ENCODE data around the gene HIC1.
A peak's percentile ranks its signal among the peaks of the same experiment; 100 is the strongest.

HIC1 gene, protein sequence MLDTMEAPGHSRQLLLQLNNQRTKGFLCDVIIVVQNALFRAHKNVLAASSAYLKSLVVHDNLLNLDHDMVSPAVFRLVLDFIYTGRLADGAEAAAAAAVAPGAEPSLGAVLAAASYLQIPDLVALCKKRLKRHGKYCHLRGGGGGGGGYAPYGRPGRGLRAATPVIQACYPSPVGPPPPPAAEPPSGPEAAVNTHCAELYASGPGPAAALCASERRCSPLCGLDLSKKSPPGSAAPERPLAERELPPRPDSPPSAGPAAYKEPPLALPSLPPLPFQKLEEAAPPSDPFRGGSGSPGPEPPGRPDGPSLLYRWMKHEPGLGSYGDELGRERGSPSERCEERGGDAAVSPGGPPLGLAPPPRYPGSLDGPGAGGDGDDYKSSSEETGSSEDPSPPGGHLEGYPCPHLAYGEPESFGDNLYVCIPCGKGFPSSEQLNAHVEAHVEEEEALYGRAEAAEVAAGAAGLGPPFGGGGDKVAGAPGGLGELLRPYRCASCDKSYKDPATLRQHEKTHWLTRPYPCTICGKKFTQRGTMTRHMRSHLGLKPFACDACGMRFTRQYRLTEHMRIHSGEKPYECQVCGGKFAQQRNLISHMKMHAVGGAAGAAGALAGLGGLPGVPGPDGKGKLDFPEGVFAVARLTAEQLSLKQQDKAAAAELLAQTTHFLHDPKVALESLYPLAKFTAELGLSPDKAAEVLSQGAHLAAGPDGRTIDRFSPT

DNA sequence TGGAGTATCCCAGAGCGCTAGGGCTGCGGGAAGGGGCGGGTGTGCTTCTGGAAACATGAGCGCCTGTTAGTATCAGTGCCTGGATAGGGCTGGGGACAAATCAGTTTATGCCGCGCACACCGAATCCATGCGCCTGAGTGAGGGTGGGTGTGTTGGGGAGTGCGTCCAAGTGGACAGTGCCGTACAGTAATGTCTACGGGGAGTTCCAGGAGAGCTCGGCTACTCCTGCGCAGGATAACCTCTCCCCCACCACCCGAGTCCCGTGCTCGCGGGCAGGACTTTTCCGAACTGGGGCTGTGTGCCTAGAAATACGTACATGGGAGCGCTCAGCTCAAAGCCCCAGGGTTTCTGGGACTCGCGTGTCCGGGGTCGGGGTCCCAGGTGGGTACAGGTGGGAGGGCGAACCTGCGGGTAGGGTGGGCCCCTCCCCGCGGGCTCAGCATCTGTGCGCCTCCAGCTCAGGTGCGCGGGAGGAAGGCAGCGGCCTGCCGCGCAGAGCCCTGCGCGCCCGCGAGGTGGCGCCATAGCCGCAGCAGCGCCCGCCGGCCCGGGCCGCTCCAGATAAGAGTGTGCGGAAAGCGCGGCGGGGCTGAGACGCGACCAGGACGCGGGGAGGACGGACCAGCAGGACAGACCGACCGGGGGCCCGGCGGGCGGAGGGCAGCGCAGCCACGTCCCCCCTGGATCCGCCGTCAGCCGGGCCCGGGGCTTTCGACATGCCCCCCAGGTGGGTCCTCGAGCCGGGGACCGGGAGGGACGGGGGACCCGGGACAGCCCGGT is at the start of gene HIC1:
HIC1 (plus strand) TSS at position 592 of the 780 bp plus-strand sequence. CDS start 1,588 bp downstream, outside the sequence.
- ATAC-seq = peak; percentile 84
- TF ChIP-seq ZFP3 (CRISPR knock-in tag; IDR thresholded peaks at IDR 0.05) (0 out of 2 replicates have a peak, but pooled peaks have one; percentile 33), ZNF70 (CRISPR knock-in tag; IDR thresholded peaks at IDR 0.05) (no peak)
- TF ChIP-seq, protein P1, sequence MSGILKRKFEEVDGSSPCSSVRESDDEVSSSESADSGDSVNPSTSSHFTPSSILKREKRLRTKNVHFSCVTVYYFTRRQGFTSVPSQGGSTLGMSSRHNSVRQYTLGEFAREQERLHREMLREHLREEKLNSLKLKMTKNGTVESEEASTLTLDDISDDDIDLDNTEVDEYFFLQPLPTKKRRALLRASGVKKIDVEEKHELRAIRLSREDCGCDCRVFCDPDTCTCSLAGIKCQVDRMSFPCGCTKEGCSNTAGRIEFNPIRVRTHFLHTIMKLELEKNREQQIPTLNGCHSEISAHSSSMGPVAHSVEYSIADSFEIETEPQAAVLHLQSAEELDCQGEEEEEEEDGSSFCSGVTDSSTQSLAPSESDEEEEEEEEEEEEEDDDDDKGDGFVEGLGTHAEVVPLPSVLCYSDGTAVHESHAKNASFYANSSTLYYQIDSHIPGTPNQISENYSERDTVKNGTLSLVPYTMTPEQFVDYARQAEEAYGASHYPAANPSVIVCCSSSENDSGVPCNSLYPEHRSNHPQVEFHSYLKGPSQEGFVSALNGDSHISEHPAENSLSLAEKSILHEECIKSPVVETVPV (CRISPR knock-in tag; IDR thresholded peaks at IDR 0.05) = no peak
- TF ChIP-seq, protein P2, sequence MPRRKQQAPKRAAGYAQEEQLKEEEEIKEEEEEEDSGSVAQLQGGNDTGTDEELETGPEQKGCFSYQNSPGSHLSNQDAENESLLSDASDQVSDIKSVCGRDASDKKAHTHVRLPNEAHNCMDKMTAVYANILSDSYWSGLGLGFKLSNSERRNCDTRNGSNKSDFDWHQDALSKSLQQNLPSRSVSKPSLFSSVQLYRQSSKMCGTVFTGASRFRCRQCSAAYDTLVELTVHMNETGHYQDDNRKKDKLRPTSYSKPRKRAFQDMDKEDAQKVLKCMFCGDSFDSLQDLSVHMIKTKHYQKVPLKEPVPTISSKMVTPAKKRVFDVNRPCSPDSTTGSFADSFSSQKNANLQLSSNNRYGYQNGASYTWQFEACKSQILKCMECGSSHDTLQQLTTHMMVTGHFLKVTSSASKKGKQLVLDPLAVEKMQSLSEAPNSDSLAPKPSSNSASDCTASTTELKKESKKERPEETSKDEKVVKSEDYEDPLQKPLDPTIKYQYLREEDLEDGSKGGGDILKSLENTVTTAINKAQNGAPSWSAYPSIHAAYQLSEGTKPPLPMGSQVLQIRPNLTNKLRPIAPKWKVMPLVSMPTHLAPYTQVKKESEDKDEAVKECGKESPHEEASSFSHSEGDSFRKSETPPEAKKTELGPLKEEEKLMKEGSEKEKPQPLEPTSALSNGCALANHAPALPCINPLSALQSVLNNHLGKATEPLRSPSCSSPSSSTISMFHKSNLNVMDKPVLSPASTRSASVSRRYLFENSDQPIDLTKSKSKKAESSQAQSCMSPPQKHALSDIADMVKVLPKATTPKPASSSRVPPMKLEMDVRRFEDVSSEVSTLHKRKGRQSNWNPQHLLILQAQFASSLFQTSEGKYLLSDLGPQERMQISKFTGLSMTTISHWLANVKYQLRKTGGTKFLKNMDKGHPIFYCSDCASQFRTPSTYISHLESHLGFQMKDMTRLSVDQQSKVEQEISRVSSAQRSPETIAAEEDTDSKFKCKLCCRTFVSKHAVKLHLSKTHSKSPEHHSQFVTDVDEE (CRISPR knock-in tag; IDR thresholded peaks at IDR 0.05) = 0 out of 2 replicates have a peak, but pooled peaks have one; percentile 12

DNA sequence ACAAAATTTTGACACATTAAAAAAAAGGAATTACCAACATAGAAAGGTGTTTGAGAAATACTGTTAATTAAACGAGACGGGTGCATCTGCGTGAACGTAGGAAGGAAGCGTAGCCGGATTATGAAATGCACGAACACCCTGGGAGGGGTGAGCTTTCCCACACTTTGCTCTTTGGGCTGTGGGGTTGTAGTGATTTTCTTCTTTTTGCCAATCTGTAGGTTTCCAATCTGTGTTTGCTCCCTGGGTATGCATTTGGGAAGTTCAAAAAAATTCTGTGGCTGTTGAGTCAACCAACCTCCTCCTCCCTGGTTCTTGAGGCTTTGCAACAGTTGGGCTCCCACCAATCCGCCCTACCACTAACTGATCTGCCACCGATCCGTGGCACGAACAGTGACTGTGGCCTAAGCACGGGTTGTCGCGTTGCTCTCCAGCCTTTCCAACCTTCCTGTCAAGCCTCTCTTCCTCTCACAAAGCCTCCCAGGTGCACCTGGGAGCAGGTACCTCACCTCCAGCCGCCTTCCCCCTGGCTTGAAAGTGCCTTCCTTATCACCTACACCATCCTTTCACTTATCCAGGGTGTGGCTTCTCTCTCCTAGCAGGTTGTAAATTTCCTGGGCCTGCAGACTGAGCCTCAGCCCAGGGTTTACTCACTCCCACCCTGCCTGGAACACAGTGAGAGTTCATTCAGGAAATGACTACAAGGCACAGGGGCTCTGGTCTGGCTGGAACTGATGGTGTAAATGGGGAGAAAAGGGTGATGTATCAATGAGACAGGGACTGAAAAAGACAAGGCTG is 46.4 kb upstream of the HIC1 start:
- no peak for TF ChIP-seq ESRRG (CRISPR knock-in tag; IDR thresholded peaks at IDR 0.05)
- TF ChIP-seq, protein P1 (CRISPR knock-in tag; IDR thresholded peaks at IDR 0.05) = no peak
- TF ChIP-seq BACH2 (CRISPR knock-in tag; IDR thresholded peaks at IDR 0.05; ENCODE audit: borderline replicate concordance) = no peak
- TF ChIP-seq ZNF70 (CRISPR knock-in tag; IDR thresholded peaks at IDR 0.05) = no peak
- TF ChIP-seq, protein P3, sequence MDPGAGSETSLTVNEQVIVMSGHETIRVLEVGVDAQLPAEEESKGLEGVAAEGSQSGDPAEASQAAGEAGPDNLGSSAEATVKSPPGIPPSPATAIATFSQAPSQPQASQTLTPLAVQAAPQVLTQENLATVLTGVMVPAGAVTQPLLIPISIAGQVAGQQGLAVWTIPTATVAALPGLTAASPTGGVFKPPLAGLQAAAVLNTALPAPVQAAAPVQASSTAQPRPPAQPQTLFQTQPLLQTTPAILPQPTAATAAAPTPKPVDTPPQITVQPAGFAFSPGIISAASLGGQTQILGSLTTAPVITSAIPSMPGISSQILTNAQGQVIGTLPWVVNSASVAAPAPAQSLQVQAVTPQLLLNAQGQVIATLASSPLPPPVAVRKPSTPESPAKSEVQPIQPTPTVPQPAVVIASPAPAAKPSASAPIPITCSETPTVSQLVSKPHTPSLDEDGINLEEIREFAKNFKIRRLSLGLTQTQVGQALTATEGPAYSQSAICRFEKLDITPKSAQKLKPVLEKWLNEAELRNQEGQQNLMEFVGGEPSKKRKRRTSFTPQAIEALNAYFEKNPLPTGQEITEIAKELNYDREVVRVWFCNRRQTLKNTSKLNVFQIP (CRISPR knock-in tag; IDR thresholded peaks at IDR 0.05; ENCODE audit: borderline replicate concordance, low read depth) = no peak
- TF ChIP-seq OSR1 (CRISPR knock-in tag; IDR thresholded peaks at IDR 0.05) = no peak
- TF ChIP-seq, protein P2 (CRISPR knock-in tag; IDR thresholded peaks at IDR 0.05) = no peak
- TF ChIP-seq RARB (CRISPR knock-in tag; IDR thresholded peaks at IDR 0.05) = no peak
- TF ChIP-seq ARNTL (CRISPR knock-in tag; IDR thresholded peaks at IDR 0.05; ENCODE audit: borderline replicate concordance, low read depth) = no peak
- TF ChIP-seq, protein P4, sequence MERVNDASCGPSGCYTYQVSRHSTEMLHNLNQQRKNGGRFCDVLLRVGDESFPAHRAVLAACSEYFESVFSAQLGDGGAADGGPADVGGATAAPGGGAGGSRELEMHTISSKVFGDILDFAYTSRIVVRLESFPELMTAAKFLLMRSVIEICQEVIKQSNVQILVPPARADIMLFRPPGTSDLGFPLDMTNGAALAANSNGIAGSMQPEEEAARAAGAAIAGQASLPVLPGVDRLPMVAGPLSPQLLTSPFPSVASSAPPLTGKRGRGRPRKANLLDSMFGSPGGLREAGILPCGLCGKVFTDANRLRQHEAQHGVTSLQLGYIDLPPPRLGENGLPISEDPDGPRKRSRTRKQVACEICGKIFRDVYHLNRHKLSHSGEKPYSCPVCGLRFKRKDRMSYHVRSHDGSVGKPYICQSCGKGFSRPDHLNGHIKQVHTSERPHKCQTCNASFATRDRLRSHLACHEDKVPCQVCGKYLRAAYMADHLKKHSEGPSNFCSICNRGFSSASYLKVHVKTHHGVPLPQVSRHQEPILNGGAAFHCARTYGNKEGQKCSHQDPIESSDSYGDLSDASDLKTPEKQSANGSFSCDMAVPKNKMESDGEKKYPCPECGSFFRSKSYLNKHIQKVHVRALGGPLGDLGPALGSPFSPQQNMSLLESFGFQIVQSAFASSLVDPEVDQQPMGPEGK (CRISPR knock-in tag; IDR thresholded peaks at IDR 0.05; ENCODE audit: borderline replicate concordance) = no peak
- TF ChIP-seq TCF4 (CRISPR knock-in tag; IDR thresholded peaks at IDR 0.05; ENCODE audit: borderline replicate concordance) = no peak
- no peak for TF ChIP-seq CSDC2 (CRISPR knock-in tag; IDR thresholded peaks at IDR 0.05)
- no peak for TF ChIP-seq GLIS3 (CRISPR knock-in tag; IDR thresholded peaks at IDR 0.05)
- no peak for TF ChIP-seq ZNF565 (CRISPR knock-in tag; conservative IDR thresholded peaks at IDR 0.05; ENCODE audit: low read depth)
- TF ChIP-seq, protein P5, sequence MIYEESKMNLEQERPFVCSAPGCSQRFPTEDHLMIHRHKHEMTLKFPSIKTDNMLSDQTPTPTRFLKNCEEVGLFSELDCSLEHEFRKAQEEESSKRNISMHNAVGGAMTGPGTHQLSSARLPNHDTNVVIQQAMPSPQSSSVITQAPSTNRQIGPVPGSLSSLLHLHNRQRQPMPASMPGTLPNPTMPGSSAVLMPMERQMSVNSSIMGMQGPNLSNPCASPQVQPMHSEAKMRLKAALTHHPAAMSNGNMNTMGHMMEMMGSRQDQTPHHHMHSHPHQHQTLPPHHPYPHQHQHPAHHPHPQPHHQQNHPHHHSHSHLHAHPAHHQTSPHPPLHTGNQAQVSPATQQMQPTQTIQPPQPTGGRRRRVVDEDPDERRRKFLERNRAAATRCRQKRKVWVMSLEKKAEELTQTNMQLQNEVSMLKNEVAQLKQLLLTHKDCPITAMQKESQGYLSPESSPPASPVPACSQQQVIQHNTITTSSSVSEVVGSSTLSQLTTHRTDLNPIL (CRISPR knock-in tag; IDR thresholded peaks at IDR 0.05; ENCODE audit: low read depth) = no peak
- no peak for TF ChIP-seq ZC3H10 (CRISPR knock-in tag; IDR thresholded peaks at IDR 0.05)
- no peak for ATAC-seq
